Fibroblast of peridontal ligament (primary cell): Measurements from ENCODE around the gene FBXO41.
A peak's percentile ranks its signal among the peaks of the same experiment; 100 is the strongest.

Experiments
- DNase-seq: peaks from one replicate; pipeline ENCODE4 v3.0.0-alpha.2; 2010; ENCODE audit errors: extremely low read depth

Gene FBXO41

GRCh38 chr2:73246850-73247249 lies 37.4 kb downstream of the FBXO41 start:
- DNase-seq, result no peak

- DNase-seq, result no peak
These were observed 39.7 kb downstream of the FBXO41 start for GRCh38 chr2:73244580-73244979.

- peak; percentile 47 for DNase-seq
These were observed 40.3 kb downstream of the FBXO41 start for GRCh38 chr2:73243884-73244570.

- peak; percentile 47 for DNase-seq
These were observed 44.5 kb downstream of the FBXO41 start for GRCh38 chr2:73239776-73240175.

- DNase-seq, result no peak
These were observed 45.3 kb downstream of the FBXO41 start for GRCh38 chr2:73238976-73239375.

GRCh38 chr2:73238149-73238548 lies 46.1 kb downstream of the FBXO41 start:
- no peak for DNase-seq

GRCh38 chr2:73237168-73237567 lies 47.1 kb downstream of the FBXO41 start:
- DNase-seq, result no peak

- DNase-seq, result no peak
These were observed 48.8 kb downstream of the FBXO41 start for GRCh38 chr2:73235315-73236028.

- peak; percentile 87 for DNase-seq
These were observed 50.1 kb downstream of the FBXO41 start, which contains the start of gene CCT7 for GRCh38 chr2:73233932-73234832. Gene CCT7 (plus strand): TSS chr2:73234308. CDS start chr2:73234379, 71 bp downstream.

GRCh38 chr2:73233154-73233931 lies 50.9 kb downstream of the FBXO41 start, which contains the start of gene PRADC1:
Gene PRADC1 (minus strand): TSS chr2:73233239. CDS start chr2:73233160, 79 bp downstream.
- DNase-seq, result peak; percentile 100

GRCh38 chr2:73232403-73233153 lies 51.7 kb downstream of the FBXO41 start:
- DNase-seq, result no peak

- no peak for DNase-seq
These were observed 55.6 kb downstream of the FBXO41 start for GRCh38 chr2:73228631-73229030.

GRCh38 chr2:73227086-73227485 lies 57.2 kb downstream of the FBXO41 start:
- DNase-seq, result no peak

GRCh38 chr2:73225513-73226360 lies 58.5 kb downstream of the FBXO41 start:
- no peak for DNase-seq

- no peak for DNase-seq
These were observed 60.5 kb downstream of the FBXO41 start for GRCh38 chr2:73223821-73224220.

- DNase-seq, result peak; percentile 50
These were observed 66.0 kb downstream of the FBXO41 start for GRCh38 chr2:73218298-73218697.

- DNase-seq, result no peak
These were observed 66.5 kb downstream of the FBXO41 start for GRCh38 chr2:73217826-73218225.

- no peak for DNase-seq
These were observed 67.1 kb downstream of the FBXO41 start for GRCh38 chr2:73217160-73217559.

- DNase-seq, result no peak
These were observed 69.0 kb downstream of the FBXO41 start for GRCh38 chr2:73215254-73215653.
